Measurements from ENCODE around the gene NEU1.
"Not testable (repeated sequence)": the region's sequence is repeated elsewhere in the genome, so short reads cannot be mapped to it uniquely, and the experiment has no call there.

Gene NEU1

DNA sequence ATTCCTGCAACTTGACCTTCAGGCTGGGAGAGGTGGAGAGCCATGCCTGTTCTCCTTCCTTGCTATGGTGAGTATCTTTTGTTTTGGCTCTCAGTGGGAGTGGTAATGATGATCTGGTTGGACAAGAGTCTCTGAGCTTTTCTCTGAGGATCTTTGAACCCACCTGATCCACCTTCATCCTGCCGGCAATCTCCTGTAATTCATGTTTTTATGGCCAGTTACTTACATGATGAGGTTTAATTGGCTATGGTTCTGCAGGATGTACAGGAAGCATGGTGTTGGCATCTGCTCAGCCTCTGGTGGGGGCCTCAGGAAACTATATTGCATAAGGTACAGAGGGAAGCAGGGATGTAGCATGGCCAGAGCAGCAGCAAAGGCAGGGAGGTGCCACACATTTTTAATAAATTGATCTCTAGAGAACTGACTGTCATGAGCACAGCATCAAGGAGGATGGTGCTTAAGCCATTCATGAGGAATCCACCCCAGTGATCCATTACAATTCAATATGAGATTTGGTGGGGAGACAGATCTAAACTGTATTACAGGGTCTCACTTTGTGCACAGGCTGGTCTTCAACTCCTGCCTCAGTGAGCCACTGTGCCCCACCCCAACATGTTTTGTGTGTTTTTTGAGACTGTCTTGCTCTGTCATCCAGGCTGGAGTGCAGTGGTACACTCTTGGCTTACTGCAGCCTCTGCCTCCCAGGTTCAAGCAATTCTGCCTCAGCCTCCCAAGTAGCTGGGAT lies 25.1 kb downstream of the NEU1 start:
- DNase-seq: no peak

DNA sequence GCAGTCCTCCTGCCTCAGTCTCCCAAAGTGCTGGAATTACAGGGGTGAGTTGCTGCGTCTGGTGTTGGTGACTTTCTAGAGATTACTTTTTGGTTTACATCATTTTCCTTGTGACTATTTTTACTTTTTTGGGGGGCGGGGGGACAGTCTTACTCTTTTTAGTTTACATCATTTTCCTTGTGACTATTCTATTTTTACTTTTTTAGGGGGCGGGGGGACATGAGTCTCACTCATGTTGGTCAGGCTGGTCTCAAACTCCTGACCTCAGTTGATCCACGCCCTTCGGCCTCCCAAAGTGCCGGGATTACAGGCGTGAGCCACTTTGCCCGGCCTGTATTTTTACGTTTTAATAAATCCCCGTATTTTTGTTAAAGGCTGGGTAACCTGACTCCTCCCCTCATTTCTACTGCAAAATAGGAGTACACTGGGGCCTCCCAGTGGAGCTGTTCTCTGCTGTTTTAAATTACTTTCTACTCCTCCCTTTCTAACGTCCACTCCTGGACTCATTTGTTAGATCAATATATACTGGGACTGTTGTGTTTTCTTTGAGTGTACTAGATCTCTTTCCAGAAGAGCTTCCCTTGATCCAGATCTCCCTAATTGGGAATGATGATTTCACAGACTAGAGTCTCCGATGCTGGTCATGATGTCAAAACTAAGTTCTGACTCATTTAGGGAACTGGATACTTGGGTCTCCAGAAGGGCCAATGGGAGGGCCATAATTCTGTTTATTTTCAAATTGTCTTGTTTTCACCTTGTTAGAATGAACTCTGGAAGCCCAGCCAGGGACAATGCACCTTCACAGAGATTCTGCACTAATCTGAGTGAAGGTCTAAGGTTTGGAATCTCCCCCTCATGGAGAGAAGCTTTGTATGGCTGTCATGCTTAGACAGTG lies 25.9 kb downstream of the NEU1 start:
- DNase-seq: no peak

DNA sequence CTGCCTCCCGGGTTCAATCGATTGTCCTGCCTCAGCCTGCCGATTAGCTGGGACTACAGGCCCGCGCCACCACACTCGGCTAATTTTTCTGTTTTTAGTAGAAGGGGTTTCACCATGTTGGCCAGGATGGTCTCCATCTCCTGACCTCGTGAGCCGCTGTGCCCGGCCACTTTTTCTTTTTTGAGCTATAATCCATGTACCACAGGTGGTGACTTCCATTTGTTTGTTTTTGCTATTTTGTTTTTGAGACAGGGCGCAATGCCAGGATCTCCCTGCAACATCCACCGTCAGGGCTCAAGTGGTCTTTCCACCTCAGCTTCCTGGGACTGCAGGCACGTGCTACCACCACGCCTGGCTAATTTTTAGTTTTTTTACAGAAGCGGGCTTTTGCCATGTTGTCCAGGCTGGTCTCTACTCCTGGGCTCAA lies 26.6 kb downstream of the NEU1 start:
- DNase-seq: no peak

DNA sequence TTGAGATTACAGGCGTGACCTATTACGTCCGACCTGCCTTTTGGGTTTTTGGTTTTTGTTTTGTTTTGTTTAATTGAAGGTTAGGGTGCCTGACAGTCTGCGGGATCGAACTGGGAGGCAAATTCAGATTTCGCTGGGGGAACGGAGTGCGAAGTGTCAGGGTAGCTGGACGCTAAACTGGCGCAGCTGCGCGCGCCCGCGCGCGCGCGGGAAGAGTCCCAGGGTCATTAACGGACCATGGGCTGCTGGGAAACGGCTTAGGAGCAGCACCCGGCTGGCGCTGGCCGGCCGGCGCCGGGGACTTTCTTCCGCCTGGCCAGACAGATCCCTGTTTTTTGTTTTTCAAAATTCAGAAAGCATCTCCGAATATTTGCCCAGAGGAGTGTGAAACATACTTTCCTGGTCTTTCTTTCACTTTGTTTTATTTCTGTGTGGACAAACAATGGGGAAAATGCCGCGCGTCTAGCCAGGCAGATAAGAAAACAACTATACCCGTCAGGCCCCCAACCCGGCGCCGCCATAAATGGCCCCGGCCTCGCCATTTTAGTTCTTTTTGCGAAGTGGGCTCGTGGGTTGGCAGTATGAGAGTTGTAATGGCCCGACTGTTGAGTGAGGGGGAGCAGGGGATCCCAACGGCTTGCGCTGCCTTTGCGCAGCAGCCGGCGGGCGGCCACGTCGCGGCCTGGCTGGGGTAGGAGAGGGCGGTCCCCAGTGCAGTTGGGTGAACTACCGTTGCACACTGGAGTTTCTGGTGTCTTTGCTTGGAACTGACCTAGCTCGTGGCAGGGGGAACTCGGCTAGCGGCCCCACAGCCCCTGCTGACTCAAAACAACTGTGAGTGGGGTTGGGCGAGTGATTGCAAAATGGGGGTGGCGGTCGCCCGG lies 28.0 kb downstream of the NEU1 start:
- peak; percentile 49 for DNase-seq

DNA sequence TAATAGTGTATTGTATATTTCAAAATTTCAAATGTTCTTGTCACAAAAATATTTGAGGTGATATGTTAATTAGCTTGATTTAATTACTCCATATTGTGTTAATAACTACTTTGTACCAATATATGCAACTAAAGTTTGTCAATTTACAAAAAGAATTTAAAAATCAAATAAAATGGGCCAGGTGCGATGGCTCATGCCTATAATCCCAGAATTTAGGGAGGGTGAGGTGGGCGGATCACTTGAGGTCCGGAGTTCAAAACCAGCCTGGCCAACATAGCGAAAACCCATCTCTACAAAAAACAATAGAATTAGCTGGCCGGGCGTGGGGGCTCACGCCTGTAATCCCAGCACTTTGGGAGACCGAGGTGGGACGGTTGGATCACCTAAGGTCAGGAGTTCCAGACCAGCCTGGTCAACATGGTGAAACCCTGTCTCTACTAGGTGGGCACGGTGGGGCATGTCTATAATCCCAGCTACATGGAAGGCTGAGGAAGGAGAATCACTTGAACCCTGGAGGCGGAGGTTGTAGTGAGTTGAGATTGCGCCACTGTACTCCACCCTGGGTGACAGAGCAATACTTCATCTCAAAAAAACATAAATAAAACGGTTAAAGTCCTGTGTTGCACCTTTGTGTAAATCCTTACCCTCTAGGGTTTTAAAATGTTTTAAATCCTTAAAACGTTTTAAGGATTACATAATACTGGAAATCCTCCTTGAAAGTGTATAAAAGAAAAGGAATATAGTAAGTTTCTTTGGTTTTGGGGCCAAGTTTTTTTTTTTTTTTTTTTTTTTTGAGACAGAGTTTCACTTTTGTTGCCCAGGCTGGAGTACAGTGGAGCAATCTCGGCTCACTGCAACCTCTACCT lies 31.0 kb downstream of the NEU1 start:
- DNase-seq: no peak

DNA sequence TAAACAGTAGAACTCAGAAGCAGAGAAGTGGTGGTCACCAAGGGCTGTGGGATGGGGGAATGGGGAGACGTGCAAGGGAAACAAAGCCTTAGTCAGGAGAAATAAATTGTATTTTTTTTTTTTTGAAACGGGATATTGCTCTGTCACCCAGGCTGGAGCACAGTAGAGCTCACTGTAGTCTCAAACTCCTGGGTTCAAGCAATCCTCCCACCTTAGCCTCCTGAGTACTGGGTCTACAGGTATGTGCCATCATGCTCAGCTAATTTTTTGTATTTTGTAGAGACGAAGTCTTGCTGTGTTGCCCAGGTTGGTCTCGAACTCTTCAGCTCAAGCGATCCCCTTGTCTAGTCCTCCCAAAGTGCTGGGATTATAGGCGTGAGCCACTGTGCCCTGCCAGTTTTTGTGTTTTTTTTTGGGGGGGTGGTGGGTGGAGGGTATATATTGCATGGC lies 31.7 kb downstream of the NEU1 start:
- no peak for DNase-seq

DNA sequence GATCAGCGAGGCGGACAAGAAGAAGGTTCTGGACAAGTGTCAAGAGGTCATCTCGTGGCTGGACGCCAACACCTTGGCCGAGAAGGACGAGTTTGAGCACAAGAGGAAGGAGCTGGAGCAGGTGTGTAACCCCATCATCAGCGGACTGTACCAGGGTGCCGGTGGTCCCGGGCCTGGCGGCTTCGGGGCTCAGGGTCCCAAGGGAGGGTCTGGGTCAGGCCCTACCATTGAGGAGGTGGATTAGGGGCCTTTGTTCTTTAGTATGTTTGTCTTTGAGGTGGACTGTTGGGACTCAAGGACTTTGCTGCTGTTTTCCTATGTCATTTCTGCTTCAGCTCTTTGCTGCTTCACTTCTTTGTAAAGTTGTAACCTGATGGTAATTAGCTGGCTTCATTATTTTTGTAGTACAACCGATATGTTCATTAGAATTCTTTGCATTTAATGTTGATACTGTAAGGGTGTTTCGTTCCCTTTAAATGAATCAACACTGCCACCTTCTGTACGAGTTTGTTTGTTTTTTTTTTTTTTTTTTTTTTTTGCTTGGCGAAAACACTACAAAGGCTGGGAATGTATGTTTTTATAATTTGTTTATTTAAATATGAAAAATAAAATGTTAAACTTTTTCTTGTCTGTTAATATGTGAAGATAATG lies 32.9 kb downstream of the NEU1 start:
- DNase-seq: no peak

DNA sequence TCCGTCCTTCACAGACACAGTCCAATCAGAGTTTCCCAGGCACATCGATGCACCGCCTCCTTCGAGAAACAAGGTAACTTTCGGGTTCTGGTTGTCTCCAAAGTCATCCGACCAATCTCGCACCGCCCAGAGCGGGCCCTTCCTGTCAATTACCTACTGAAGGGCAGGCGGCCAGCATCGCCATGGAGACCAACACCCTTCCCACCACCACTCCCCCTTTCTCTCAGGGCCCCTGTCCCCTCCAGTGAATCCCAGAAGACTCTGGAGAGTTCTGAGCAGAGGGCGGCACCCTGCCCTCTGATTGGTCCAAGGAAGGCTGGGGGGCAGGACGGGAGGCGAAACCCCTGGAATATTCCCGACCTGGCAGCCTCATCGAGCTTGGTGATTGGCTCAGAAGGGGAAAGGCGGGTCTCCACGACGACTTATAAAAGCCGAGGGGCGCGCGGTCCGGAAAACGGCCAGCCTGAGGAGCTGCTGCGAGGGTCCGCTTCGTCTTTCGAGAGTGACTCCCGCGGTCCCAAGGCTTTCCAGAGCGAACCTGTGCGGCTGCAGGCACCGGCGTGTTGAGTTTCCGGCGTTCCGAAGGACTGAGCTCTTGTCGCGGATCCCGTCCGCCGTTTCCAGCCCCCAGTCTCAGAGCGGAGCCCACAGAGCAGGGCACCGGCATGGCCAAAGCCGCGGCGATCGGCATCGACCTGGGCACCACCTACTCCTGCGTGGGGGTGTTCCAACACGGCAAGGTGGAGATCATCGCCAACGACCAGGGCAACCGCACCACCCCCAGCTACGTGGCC lies 35.1 kb downstream of the NEU1 start, which contains the start of gene HSPA1B:
TSS of gene HSPA1B (plus strand) at position 453 of the 794 bp plus-strand sequence. CDS start at position 666, 213 bp downstream.
- peak; percentile 81 for DNase-seq

DNA sequence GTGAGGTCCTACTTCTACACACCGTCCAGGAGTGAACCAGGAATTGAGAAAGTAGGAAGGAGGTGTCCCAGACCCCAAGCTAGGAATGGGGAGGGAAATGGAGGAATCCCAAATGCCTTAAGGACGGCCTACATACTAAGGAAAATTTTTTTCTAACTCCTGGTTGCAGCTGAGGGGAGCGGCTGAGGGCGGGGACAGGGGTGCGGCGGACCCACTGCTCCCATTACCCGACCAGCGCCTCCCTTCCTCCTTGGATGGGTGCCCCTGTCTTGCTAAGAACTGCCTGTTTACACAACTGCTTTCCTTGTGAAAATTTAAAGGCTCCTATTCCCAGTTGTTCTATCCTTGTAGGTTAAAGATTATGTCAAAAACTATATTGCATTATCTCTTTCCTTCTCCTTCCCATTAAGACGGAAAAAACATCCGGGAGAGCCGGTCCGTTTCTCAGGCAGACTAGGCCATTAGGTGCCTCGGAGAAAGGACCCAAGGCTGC lies 35.8 kb downstream of the NEU1 start:
- no peak for DNase-seq

DNA sequence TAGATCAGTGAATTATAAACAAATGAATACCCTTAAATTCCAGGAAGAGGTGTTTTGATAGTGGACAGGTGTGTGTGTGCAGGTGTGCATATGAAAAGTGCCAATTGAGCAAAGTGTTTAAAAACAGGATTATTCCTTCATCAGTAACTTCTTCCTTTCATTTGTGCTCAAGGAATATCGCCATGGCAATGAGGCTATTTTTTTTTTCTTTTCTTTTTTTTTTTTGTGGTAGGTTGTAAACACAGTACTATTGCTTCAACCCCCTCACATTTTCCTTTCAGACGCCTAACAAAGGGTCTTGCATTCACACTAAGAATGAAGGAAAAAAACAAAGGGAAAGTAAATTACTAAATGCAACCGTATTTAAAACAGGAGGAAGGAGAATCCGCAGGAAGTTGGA lies 37.1 kb downstream of the NEU1 start:
- no peak for DNase-seq

DNA sequence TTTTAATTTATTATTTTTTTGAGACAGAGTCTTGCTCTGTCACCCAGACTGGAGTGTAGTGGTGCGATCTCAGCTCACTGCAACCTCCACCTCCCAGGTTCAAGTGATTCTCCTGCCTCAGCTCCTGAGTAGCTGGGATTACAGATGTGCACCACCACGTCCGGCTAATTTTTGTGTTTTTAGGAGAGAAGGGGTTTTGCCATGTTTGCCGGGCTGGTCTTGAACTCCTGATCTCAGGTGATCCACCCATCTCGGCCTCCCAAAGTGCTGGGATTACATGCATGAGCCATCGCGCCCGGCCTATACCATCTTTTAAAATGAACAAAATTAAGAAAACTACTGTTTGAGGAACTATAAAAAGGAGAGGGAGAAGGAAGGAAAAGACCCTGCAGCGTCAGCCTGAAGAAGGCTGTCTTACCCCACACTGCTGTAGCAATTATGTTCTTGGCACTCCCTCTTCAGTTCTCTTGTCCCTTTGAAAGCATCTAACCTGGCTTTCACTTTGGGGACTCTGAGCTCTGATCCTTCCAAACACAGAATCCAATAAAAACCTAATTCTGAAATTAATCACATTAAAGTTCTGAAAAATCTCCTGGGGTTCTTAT lies 38.9 kb downstream of the NEU1 start:
- DNase-seq: not testable (repeated sequence)

DNA sequence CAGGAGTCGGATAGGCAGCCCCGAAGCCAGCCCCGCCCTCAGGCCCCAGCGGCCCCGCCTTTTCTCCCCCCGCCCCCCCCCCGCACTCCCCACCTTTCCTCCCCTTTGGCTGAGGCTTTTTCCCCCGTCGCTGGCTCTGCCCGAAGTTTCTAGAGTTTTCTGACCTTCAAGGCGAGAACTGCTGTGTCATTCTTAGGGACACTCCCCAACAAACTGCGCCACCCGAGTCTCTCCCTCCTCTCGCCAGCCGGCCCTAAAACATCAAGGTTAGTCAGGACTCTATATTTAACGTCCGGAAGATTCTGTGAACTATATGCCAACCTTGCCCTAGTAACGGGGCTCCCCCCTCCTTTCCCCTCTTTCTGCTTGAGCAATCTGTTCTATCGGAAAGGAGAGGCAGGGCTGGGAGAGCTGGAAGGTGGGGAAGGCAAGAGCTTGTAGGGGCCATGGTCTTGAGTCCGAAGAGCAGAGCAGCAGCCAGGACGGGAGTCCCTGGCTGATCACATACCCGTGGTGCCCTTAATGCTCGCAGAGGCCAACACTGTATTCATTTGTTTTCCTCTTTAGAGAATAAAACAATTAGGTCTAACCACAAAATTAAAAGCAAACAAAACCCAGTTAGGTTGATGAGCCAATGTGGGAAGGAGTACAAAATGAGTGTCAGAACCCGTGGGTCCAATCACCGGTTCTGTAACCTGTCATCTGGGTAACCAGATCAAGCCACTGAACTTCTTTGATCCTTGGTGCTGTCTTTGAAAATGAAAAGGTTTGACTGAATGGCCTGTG lies 40.4 kb downstream of the NEU1 start:
- no peak for DNase-seq

DNA sequence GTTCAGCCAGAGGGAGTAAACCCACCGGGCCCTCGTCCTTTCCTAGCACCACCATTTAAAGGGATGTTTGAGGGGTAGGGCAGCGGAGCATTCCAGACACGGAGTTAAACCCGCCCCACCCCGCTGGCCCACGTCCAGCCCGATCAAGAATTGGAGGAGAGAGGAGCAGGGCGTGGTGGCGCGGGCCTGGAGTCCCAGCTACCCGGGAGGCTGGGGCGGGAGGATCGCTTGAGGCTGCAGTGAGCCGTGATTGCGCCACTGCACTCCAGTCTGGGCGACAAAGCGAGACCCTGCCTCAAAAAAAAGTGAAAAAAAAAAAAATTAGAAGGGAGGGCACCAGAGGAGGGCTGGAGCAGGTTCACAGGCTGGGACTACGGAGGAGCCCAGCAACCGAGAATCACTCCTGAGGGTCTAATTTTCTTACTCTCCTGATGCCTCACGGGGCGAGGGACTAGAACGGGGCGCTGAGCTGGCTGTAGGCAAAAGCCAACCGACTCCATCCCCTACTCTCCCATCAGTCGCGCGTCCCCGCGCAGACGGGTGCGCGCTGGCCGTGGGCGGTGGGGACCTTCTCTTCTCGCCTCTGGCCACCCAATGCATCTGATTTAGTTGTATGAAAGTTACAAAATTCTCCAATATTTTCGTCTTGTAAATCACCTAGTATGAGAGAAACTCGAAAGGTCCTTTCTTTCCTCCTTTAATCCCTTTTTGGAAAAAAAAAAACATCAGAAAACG lies 41.2 kb downstream of the NEU1 start:
- no peak for DNase-seq

DNA sequence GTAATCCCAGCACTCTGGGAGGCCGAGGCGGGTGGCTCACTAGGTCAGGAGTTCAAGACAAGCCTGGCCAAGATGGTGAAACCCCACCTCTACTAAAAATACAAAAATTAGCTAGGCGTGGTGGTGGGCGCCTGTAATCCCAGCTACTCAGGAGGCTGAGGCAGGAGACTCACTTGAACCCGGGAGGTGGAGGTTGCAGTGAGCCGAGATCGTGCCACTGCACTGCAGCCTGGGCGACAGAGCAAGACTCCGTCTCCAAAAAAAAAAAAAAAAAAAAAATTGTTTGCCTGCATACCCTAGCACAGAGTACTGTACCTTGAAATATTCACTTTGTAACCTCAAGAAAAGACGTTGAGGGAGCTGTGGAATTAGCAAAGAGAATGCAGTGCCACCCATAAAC lies 42.2 kb downstream of the NEU1 start:
- DNase-seq: not testable (repeated sequence)

DNA sequence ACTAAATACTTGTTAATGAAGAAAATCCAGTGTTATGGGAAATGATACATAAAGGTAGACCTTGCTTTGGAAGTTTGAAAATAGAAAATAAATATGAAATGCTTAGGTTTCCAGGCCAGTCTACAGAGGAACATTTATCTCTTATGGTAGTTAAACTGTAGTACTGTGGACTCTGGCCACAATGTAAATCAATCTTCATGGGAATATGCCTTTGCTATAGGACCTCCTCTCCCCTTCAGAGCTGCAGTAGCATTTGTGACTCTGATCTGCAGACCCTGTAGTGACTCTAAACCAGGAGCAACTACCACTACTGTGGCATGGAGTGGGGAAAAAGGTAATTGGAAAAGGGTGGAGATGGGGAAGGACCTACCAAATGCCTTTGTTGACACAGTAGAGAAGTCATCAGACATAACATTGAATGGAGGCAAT lies 42.7 kb downstream of the NEU1 start:
- DNase-seq: no peak

DNA sequence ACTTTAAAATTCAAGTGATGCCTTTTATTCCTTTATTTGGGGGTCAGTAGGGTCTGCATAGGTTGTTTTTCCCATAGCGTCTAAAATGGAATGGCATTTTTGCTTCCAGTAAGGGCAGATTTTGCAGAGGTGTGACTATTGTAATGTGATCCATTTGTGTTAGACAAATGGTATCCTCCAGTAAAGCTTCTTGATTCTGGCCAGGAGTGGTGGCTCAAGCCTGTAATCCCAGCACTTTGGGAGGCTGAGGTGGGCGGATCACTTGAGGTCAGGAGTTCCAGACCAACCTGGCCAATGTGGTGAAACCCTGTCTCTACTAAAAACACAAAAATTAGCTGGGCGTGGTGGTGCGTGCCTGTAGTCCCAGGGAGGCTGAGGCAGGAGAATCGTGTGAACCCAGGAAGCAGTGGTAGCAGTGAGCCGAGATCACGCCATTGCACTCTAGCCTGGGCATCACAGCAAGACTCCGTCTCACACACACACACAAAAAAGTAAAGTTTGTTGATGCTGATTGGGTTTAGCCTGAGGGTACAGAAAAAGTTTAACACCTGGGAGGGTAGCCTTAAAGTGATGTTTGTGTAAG lies 44.6 kb downstream of the NEU1 start:
- DNase-seq: not testable (repeated sequence)

DNA sequence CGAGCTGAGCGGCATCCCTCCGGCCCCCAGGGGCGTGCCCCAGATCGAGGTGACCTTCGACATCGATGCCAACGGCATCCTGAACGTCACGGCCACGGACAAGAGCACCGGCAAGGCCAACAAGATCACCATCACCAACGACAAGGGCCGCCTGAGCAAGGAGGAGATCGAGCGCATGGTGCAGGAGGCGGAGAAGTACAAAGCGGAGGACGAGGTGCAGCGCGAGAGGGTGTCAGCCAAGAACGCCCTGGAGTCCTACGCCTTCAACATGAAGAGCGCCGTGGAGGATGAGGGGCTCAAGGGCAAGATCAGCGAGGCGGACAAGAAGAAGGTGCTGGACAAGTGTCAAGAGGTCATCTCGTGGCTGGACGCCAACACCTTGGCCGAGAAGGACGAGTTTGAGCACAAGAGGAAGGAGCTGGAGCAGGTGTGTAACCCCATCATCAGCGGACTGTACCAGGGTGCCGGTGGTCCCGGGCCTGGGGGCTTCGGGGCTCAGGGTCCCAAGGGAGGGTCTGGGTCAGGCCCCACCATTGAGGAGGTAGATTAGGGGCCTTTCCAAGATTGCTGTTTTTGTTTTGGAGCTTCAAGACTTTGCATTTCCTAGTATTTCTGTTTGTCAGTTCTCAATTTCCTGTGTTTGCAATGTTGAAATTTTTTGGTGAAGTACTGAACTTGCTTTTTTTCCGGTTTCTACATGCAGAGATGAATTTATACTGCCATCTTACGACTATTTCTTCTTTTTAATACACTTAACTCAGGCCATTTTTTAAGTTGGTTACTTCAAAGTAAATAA lies 45.3 kb downstream of the NEU1 start:
- not testable (repeated sequence) for DNase-seq
